Activated B cell treated with CpG ODN at 0.5 μM for 24 hours (primary cell): Measurements from ENCODE around the gene SLC6A4. TPM values are rescaled to one million over a fixed set of nuclear protein-coding genes. Genes with fewer than 3 reads are reported as not detected.

Source experiments
- ATAC-seq: fragments of 200-7000 bp; cut with Tn5 transposase; one replicate; pipeline ENCODE4 v1.10.0; 2021; ENCODE audit warnings: low read depth, mild to moderate bottlenecking, moderate library complexity
- CTCF ChIA-PET: fragments of 350-600 bp; sonication (Branson Sonifier 250); formaldehyde crosslinking; loops from one replicate; lab custom pipeline; 2021; ENCODE audit warnings: antibody characterized with exemption; lab: Charles Lee
- POLR2A ChIA-PET: fragments of 350-600 bp; sonication (Branson Sonifier 250); formaldehyde crosslinking; loops from one replicate; lab custom pipeline; 2021; ENCODE audit warnings: antibody characterized with exemption; lab: Charles Lee
- DNase-seq: peaks from one replicate; pipeline ENCODE4 v3.0.0; 2022
- H3K27ac Mint-ChIP-seq: one replicate; pipeline ENCODE4 v1.8.0; 2020; ENCODE audit warnings: mixed read lengths
- H3K27me3 Mint-ChIP-seq: one replicate; pipeline ENCODE4 v1.8.0; 2021; ENCODE audit warnings: mixed read lengths
- H3K36me3 Mint-ChIP-seq: one replicate; pipeline ENCODE4 v1.8.0; 2021; ENCODE audit warnings: low read depth, mixed read lengths
- H3K4me1 Mint-ChIP-seq: one replicate; pipeline ENCODE4 v1.8.0; 2021; ENCODE audit warnings: mixed read lengths
- H3K4me3 Mint-ChIP-seq: one replicate; pipeline ENCODE4 v1.8.0; 2020; ENCODE audit warnings: mild to moderate bottlenecking, mixed read lengths
- H3K9me3 Mint-ChIP-seq: one replicate; pipeline ENCODE4 v1.8.0; 2020; ENCODE audit warnings: mixed read lengths
- intact Hi-C: fragments of 100-400 bp; cut with micrococcal nuclease; formaldehyde crosslinking; loops from one replicate; pipeline ENCODE4 v1.15.1; 2024
- total RNA-seq: library from RNA; stranded (reverse); gene quantifications from 2 replicates; pipeline ENCODE4 v1.2.3, GENCODE V29; 2022
- TF ChIP-seq, protein P1 (sequence below): fragments of 200-600 bp; IDR thresholded peaks from one replicate; pipeline ENCODE4 v1.8.0; 2022; ENCODE audit warnings: antibody characterized with exemption, mild to moderate bottlenecking

SLC6A4 gene
- total RNA-seq, 1 donor from 2014 or later = not detected

DNA sequence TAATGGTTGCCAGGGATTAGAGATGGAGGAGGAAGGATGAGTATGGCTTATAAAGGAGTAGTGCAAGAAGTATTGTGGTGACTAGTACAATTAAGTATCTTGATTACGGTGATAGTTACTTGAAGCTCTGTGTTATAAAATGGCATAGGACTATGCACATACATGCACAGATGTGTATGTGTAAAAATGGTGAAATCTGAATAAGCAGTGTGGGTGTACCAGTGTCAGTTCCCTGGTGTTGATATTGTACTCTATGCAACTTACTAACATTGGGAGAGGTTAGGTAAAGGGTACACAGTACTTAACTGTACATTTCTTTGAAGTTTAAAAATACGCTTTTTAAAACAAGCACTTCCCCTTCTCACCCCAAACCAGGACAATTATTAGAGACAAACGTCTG lies 70.3 kb downstream of the SLC6A4 start:
- H3K4me3 Mint-ChIP-seq = no peak overlapping the region

DNA sequence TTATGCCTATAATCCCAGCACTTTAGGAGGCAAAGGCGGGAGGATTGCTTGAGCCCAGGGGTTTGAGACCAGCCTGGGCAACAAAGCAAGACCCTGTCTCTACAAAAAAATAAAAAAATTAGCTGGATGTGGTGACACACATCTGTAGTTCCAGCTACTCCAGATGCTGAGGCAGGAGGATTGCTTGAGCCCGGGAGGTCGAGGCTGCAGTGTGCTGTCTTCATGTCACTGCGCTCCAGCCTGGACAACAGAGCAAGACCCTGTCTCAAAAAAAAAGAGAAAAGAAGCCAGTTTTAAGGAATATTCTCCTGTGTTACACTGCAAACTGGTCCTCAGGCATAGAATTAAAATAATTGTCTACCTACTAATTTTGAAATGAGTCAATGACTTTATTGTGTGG lies 71.0 kb downstream of the SLC6A4 start:
- intact Hi-C loops = no loop called here
- no peak overlapping the region for H3K27ac Mint-ChIP-seq
- H3K27me3 Mint-ChIP-seq = no peaks in the 10 kb centered on the region
- peaks cover 46% of the 10 kb centered on the region for H3K36me3 Mint-ChIP-seq
- peaks cover 12% of the 10 kb centered on the region for H3K9me3 Mint-ChIP-seq
- ATAC-seq = no peak
- ChIA-PET POLR2A (interaction anchor here (0.6 kb wide), 1 partner anchor 1612 kb away, joined by 6 read pairs; no protein-coding TSS in a partner anchor), CTCF (interaction anchor here (1.1 to 1.4 kb wide), 2 partner anchors 60 to 172 kb away, joined by 3 read pairs; no protein-coding TSS in a partner anchor)
- DNase-seq = no peak
- TF ChIP-seq, protein P1, sequence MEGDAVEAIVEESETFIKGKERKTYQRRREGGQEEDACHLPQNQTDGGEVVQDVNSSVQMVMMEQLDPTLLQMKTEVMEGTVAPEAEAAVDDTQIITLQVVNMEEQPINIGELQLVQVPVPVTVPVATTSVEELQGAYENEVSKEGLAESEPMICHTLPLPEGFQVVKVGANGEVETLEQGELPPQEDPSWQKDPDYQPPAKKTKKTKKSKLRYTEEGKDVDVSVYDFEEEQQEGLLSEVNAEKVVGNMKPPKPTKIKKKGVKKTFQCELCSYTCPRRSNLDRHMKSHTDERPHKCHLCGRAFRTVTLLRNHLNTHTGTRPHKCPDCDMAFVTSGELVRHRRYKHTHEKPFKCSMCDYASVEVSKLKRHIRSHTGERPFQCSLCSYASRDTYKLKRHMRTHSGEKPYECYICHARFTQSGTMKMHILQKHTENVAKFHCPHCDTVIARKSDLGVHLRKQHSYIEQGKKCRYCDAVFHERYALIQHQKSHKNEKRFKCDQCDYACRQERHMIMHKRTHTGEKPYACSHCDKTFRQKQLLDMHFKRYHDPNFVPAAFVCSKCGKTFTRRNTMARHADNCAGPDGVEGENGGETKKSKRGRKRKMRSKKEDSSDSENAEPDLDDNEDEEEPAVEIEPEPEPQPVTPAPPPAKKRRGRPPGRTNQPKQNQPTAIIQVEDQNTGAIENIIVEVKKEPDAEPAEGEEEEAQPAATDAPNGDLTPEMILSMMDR = no peak
- peaks cover 39% of the 10 kb centered on the region for H3K4me1 Mint-ChIP-seq
- no peak overlapping the region for H3K4me3 Mint-ChIP-seq

More for the DNA sequence above, 70.3 kb downstream of the SLC6A4 start:
- no peak overlapping the region for H3K27ac Mint-ChIP-seq
- ATAC-seq = no peak
- TF ChIP-seq, protein P1 = no peak
- H3K36me3 Mint-ChIP-seq = peaks cover 40% of the 10 kb centered on the region
- POLR2A ChIA-PET = no interaction called here
- CTCF ChIA-PET = interaction anchor here (1.1 to 1.4 kb wide), 2 partner anchors 60 to 171 kb away, joined by 3 read pairs; no protein-coding TSS in a partner anchor
- intact Hi-C loops = no loop called here
- no peak for DNase-seq
- no peaks in the 10 kb centered on the region for H3K27me3 Mint-ChIP-seq
- peaks cover 34% of the 10 kb centered on the region for H3K4me1 Mint-ChIP-seq
- H3K9me3 Mint-ChIP-seq = peaks cover 7% of the 10 kb centered on the region

DNA sequence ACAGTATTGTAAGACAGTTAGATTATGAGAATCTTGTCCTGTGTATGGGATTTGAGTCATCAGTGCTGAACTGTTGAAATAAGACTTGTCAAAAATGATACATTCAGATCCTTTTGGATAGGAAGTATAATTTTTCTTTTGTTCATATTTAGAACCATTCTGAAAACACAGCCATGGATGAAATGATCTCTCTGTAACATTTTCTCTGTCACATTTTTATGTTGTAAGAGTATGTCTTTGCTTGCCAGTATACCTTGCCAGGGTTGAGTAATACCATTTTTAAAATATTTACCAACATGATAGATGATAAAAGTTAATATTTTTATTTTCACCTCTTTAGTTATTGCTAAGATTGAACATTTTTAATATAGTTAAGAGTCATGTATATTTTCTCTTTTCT lies 73.9 kb downstream of the SLC6A4 start:
- TF ChIP-seq, protein P1 = no peak
- Mint-ChIP-seq H3K36me3 (peaks cover 58% of the 10 kb centered on the region), H3K9me3 (peaks cover 15% of the 10 kb centered on the region), H3K4me3 (no peak overlapping the region), H3K27ac (no peak overlapping the region), H3K4me1 (peaks cover 56% of the 10 kb centered on the region), H3K27me3 (no peaks in the 10 kb centered on the region)
- intact Hi-C loops = no loop called here
- ATAC-seq (no peak), DNase-seq (no peak)
- ChIA-PET CTCF (no interaction called here), POLR2A (no interaction called here)

DNA sequence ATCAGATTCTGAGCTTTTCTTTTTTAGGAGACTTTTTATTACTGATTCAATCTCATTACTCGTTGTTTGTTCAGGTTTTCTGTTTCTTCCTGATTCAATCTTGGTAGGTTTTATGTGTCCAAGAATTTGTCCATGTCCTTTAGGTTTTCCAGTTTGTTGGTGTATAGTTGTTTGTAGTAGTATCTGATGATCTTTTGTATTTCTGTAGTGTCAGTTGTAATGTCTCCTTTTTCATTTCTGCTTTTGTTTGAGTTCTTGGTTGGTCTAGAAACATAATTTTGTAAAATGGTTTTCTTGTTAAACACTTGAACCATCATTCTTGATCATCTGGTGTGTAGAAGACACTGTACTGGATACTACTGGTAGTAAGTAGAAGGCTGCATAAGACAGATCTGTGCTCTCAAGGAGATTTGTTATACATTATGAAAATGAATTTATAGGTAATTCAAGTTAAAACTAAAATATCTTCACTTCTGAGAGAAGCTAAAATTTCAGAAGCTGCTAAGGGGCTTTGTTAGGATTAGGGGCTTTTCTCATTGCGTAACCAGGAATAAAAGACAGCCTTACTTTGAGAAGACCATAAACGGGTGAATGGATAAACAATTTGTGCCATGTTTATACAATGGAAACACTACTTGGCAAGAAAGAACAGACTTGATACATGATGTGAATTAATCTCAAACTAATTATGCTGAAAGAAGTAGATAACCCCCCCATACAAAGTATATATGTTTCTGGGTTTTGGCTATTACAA lies 74.9 kb downstream of the SLC6A4 start:
- TF ChIP-seq, protein P1 = no peak
- POLR2A ChIA-PET = interaction anchor here (0.6 kb wide), 1 partner anchor 624 kb away, joined by 3 read pairs; no protein-coding TSS in a partner anchor
- intact Hi-C loops = no loop called here
- Mint-ChIP-seq H3K36me3 (peaks cover 63% of the 10 kb centered on the region), H3K4me1 (peaks cover 46% of the 10 kb centered on the region), H3K4me3 (no peak overlapping the region), H3K27ac (no peak overlapping the region), H3K27me3 (no peaks in the 10 kb centered on the region), H3K9me3 (peaks cover 15% of the 10 kb centered on the region)
- DNase-seq = no peak
- ATAC-seq = no peak
- CTCF ChIA-PET = no interaction called here

DNA sequence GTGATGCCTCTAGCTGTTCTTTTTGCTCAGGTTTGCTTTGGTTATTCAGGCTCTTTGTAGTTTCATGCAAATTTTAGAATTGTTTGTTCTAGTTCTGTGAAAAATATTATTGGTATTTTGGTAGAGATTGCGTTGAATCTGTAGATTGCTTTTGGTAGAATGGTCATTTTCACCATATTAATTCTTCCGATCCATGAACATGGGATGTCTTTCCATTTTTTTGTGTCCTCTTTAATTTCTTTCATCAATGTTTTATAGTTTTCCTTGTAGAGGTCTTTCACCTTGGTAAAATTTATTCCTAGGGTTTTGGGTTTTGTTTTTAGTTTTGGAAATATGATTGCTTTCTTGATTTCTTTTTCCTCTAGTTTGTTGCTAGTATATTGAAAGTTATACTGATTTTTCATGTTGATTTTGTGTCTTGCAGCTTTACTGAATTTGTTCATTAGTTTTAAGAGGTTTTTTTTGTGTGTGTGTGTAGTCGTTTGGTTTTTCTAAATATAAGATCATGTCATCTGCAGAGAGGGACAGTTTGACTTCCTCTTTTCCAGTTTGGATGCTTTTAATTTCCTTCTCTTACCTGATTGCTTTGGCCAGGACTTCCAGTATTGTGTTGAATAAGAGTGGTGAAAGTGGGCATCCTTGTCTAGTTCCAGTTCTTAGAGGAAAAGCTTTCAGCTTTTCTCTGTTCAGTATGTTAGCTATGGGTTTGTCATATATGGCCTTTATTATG lies 76.4 kb downstream of the SLC6A4 start:
- no peak for ATAC-seq
- Mint-ChIP-seq H3K27me3 (no peaks in the 10 kb centered on the region), H3K9me3 (peaks cover 15% of the 10 kb centered on the region), H3K4me1 (peaks cover 38% of the 10 kb centered on the region), H3K27ac (no peak overlapping the region), H3K36me3 (peaks cover 60% of the 10 kb centered on the region), H3K4me3 (no peak overlapping the region)
- POLR2A ChIA-PET = no interaction called here
- DNase-seq = no peak
- TF ChIP-seq, protein P1 = no peak
- intact Hi-C loops = loop anchor here (2.0 kb wide), 1 partner anchor 16 kb away; no protein-coding TSS in a partner anchor
- CTCF ChIA-PET = no interaction called here
